CD14-positive monocyte (primary cell): ENCODE data around the gene UBE2J2. TPM values are rescaled to one million over a fixed set of nuclear protein-coding genes. Genes with fewer than 3 reads are reported as not detected.

ENCODE experiments used
- DNase-seq, 3 donors: peaks; one replicate each; pipeline ENCODE4 v3.0.0-alpha.2; 2011 to 2022
- H2AFZ ChIP-seq: 2 replicates; pipeline ENCODE4 v1.6.0; 2012; ENCODE audit warnings: mild to moderate bottlenecking, low read depth, low read length, inconsistent platforms; ENCODE audit not compliant: insufficient read depth, poor library complexity, severe bottlenecking
- H3K27ac ChIP-seq, 2 donors: 1 replicate in 1 of 2; 2 replicates in 1 of 2; pipeline ENCODE4 v1.5.1; 2012 to 2013; ENCODE audit warnings: low read length in 2 of 2, control low read depth in 1 of 2, inconsistent platforms in 1 of 2, low read depth in 1 of 2, mild to moderate bottlenecking in 1 of 2
- H3K27me3 ChIP-seq, 2 donors: one replicate each; pipeline versions ENCODE4 v1.6.0 to v1.6.1; 2011 to 2013; ENCODE audit warnings: low read length in 2 of 2; ENCODE audit not compliant: control insufficient read depth in 2 of 2, insufficient read depth in 2 of 2
- H3K36me3 ChIP-seq, 2 donors: replicated peaks in 1 of 2; 1 replicate in 1 of 2; 2 replicates in 1 of 2; pipeline versions ENCODE4 v1.5.1 to v1.6.1; 2012 to 2013; ENCODE audit warnings: low read length in 2 of 2, control low read depth in 1 of 2, inconsistent platforms in 1 of 2, mild to moderate bottlenecking in 1 of 2; ENCODE audit not compliant: insufficient read depth in 2 of 2, control insufficient read depth in 1 of 2
- H3K4me1 ChIP-seq, 2 donors: 1 replicate in 1 of 2; 2 replicates in 1 of 2; pipeline versions ENCODE4 v1.5.1 to v1.6.1; 2012 to 2013; ENCODE audit warnings: low read length in 2 of 2, control low read depth in 1 of 2, inconsistent platforms in 1 of 2, mild to moderate bottlenecking in 1 of 2, moderate library complexity in 1 of 2; ENCODE audit not compliant: insufficient read depth in 2 of 2, control insufficient read depth in 1 of 2
- H3K4me2 ChIP-seq: replicated peaks from 2 replicates; pipeline ENCODE3; 2012; ENCODE audit warnings: low read length, moderate library complexity, mild to moderate bottlenecking; ENCODE audit not compliant: poor library complexity, severe bottlenecking; ENCODE audit errors: extremely low read depth
- H3K4me3 ChIP-seq, 3 experiments: fragments of 200-600 bp in 1 of 3; sonication (generic) in 1 of 3; replicated peaks in 1 of 3; 1 replicate in 2 of 3; 2 replicates in 1 of 3; pipeline ENCODE4 v1.5.1; 2011 to 2013; ENCODE audit warnings: low read length in 3 of 3, mild to moderate bottlenecking in 3 of 3, control low read depth in 2 of 3, low read depth in 2 of 3, inconsistent platforms in 1 of 3, moderate library complexity in 1 of 3
- H3K79me2 ChIP-seq: 2 replicates; pipeline ENCODE4 v1.6.0; 2012; ENCODE audit warnings: mild to moderate bottlenecking, control low read depth, inconsistent platforms, low read length, moderate library complexity; ENCODE audit not compliant: insufficient read depth
- H3K9ac ChIP-seq: 2 replicates; pipeline ENCODE4 v1.6.0; 2017; ENCODE audit warnings: low read length, mild to moderate bottlenecking; ENCODE audit not compliant: insufficient read depth, poor library complexity, severe bottlenecking
- H3K9me3 ChIP-seq, 2 donors: replicated peaks in 1 of 2; 1 replicate in 1 of 2; 2 replicates in 1 of 2; pipeline versions ENCODE4 v1.5.1 to v1.6.1; 2012 to 2013; ENCODE audit warnings: low read length in 2 of 2, control low read depth in 1 of 2; ENCODE audit not compliant: control insufficient read depth in 1 of 2, insufficient read depth in 1 of 2
- H4K20me1 ChIP-seq: 2 replicates; pipeline ENCODE4 v1.6.0; 2012; ENCODE audit warnings: mild to moderate bottlenecking, low read length, control low read depth, moderate library complexity; ENCODE audit not compliant: insufficient read depth
- H3K27ac Mint-ChIP-seq, 7 donors: one replicate each; pipeline ENCODE4 v1.8.0; 2020; ENCODE audit warnings: mild to moderate bottlenecking in 7 of 7, mixed read lengths in 7 of 7, moderate library complexity in 6 of 7, inconsistent platforms in 2 of 7
- H3K27me3 Mint-ChIP-seq, 3 donors: one replicate each; pipeline ENCODE4 v1.8.0; 2021 to 2022; ENCODE audit warnings: low read depth in 3 of 3, mild to moderate bottlenecking in 3 of 3, mixed read lengths in 3 of 3, moderate library complexity in 3 of 3, inconsistent platforms in 1 of 3
- H3K36me3 Mint-ChIP-seq, 2 donors: one replicate each; pipeline ENCODE4 v1.8.0; 2020; ENCODE audit warnings: mixed read lengths in 2 of 2, inconsistent platforms in 1 of 2, mild to moderate bottlenecking in 1 of 2
- H3K4me1 Mint-ChIP-seq: one replicate; pipeline ENCODE4 v1.8.0; 2020; ENCODE audit warnings: mild to moderate bottlenecking, mixed read lengths
- H3K4me3 Mint-ChIP-seq, 2 donors: one replicate each; pipeline ENCODE4 v1.8.0; 2020; ENCODE audit warnings: mild to moderate bottlenecking in 2 of 2, mixed read lengths in 2 of 2, moderate library complexity in 1 of 2
- H3K9me3 Mint-ChIP-seq, 7 donors: one replicate each; pipeline ENCODE4 v1.8.0; 2020 to 2022; ENCODE audit warnings: mixed read lengths in 7 of 7, mild to moderate bottlenecking in 6 of 7, moderate library complexity in 6 of 7, inconsistent platforms in 2 of 7
- CTCF ChIP-seq: fragments of 200-600 bp; IDR thresholded peaks from one replicate; pipeline ENCODE4 v1.8.0; 2022; ENCODE audit warnings: antibody characterized with exemption, mild to moderate bottlenecking
- WGBS: methylation state at CpG from one replicate; pipeline ENCODE4 v1.1.5; 2013; ENCODE audit warnings: missing lambda C conversion rate; ENCODE audit not compliant: insufficient coverage; 5-methylcytosine and 5-hydroxymethylcytosine counted together
- intact Hi-C, 2 donors: fragments of 100-400 bp; cut with micrococcal nuclease; formaldehyde crosslinking; loops; one replicate each; pipeline versions ENCODE4 v1.15.0 to v1.15.1; 2023
- polyA plus RNA-seq, 3 donors: library from polyadenylated mRNA; depleted of rRNA in 1 of 3; unstranded in 2 of 3; stranded (reverse) in 1 of 3; fragments of 300-500 nt in 2 of 3; fragments of >200 nt in 1 of 3; fragmentation: Illumina TruSeq in 2 of 3; gene quantifications; 1 replicate in 2 of 3; 2 replicates in 1 of 3; pipeline ENCODE4 v1.2.3, GENCODE V29; 2012 to 2021

Gene UBE2J2
- polyA plus RNA-seq, 3 donors = 36.5 to 83.2 (median 72.1) TPM

- peaks cover 79 to 92% of the 10 kb centered on the region in 2 donors for H3K36me3 ChIP-seq
- peaks cover 9% of the 10 kb centered on the region for H3K4me1 Mint-ChIP-seq
Measured at GRCh38 chr1:1225238-1225845, 48.3 kb downstream of the UBE2J2 start.

DNA sequence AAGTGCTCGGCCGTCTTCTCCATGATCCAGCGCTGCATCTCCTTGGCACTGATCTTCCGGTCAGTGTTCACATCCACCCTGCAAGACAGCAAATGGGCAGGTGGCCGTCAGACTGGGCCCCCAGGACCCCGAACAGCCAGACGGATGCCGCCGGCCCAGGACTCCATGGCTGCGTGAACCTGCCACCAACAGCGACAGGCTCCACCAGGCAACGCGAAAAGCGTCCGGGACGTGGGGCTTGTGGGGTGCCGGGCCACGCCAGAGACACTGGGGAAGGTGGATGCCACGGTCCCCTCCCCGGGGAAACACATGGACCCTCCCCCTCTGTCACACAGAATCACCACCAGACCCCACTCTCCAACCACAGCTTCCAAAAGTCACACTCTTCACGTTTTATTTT, 49.8 kb downstream of the UBE2J2 start:
- H2AFZ ChIP-seq = no peak overlapping the region
- no peak overlapping the region for H3K4me2 ChIP-seq
- no peaks in the 10 kb centered on the region for H3K4me1 ChIP-seq
- H3K27ac ChIP-seq = no peak overlapping the region
- peaks cover 47% of the 10 kb centered on the region for H3K79me2 ChIP-seq
- H3K9me3 ChIP-seq = no peaks in the 10 kb centered on the region
- Mint-ChIP-seq H3K36me3 (peaks cover 59 to 85% of the 10 kb centered on the region in 2 donors), H3K27ac (no peak overlapping the region), H3K9me3 (peaks cover 0 to 2% (median 0%) of the 10 kb centered on the region in 7 donors), H3K4me3 (no peak overlapping the region), H3K27me3 (no peaks in the 10 kb centered on the region), H3K4me1 (no peaks in the 10 kb centered on the region)
- 96% methylated on average over 20 of the region's 21 CpGs for WGBS
- peaks cover 90% of the 10 kb centered on the region for H4K20me1 ChIP-seq
- no peak for DNase-seq
- no peak overlapping the region for H3K4me3 ChIP-seq
- TF ChIP-seq CTCF = no peak
- intact Hi-C loops = no loop called here
- H3K9ac ChIP-seq = no peak overlapping the region
- no peaks in the 10 kb centered on the region for H3K27me3 ChIP-seq
- peaks cover 88 to 99% of the 10 kb centered on the region in 2 donors for H3K36me3 ChIP-seq

More at GRCh38 chr1:1225238-1225845, 48.3 kb downstream of the UBE2J2 start:
- Mint-ChIP-seq H3K9me3 (peaks cover 0 to 2% (median 0%) of the 10 kb centered on the region in 7 donors), H3K27ac (no peak overlapping the region), H3K27me3 (no peaks in the 10 kb centered on the region), H3K4me3 (no peak overlapping the region), H3K36me3 (peaks cover 55 to 84% of the 10 kb centered on the region in 2 donors)
- Histone ChIP-seq H3K4me1 (peaks cover 7 to 8% of the 10 kb centered on the region in 2 donors), H3K27me3 (no peaks in the 10 kb centered on the region), H3K27ac (no peak overlapping the region), H3K79me2 (peaks cover 61% of the 10 kb centered on the region), H4K20me1 (peaks cover 93% of the 10 kb centered on the region), H3K4me2 (no peak overlapping the region), H3K4me3 (no peak overlapping the region), H3K9me3 (no peaks in the 10 kb centered on the region), H3K9ac (no peak overlapping the region), H2AFZ (no peak overlapping the region)
- intact Hi-C loops = no loop called here
- no peak for DNase-seq
- WGBS = 96% methylated on average over 30 of the region's 34 CpGs
- TF ChIP-seq CTCF = no peak
